ENCODE results near the gene MYL10.

The MYL10 gene

GRCh38 chr7:101564778-101565211 is 64.3 kb downstream of the MYL10 start:
- DNase-seq, result peak; percentile 83 to 91

- DNase-seq, result no peak
Observed at GRCh38 chr7:101563943-101564777, 64.9 kb downstream of the MYL10 start.

All from NCI-H526 (cell line).